HEK293 (cell line): ENCODE data around the gene CDK5R2.

Experiments used
- GFI1B ChIP-seq: fragments of 450-650 bp; formaldehyde crosslinking; IDR thresholded peaks from 2 replicates; pipeline ENCODE4 v1.5.1; 2016; ENCODE audit warnings: missing biosample characterization, missing genetic modification characterization
- GLIS1 ChIP-seq: fragments of 450-650 bp; formaldehyde crosslinking; IDR thresholded peaks from 2 replicates; pipeline ENCODE4 v1.5.1; 2016; ENCODE audit warnings: missing biosample characterization, missing genetic modification characterization
- IKZF3 ChIP-seq: fragments of 450-650 bp; IDR thresholded peaks from 2 replicates; pipeline ENCODE4 v1.5.0; 2018; ENCODE audit warnings: missing biosample characterization, mild to moderate bottlenecking, missing genetic modification characterization, moderate library complexity
- SCRT2 ChIP-seq: fragments of 450-650 bp; formaldehyde crosslinking; IDR thresholded peaks from 2 replicates; pipeline ENCODE4 v1.5.1; 2016; ENCODE audit warnings: missing biosample characterization, missing genetic modification characterization
- SP2 ChIP-seq: fragments of 450-650 bp; formaldehyde crosslinking; IDR thresholded peaks from 2 replicates; pipeline ENCODE4 v1.5.1; 2016; ENCODE audit warnings: missing biosample characterization, missing genetic modification characterization
- TRIM28 ChIP-seq: IDR thresholded peaks from 2 replicates; pipeline ENCODE4 v1.6.1; 2011; ENCODE audit warnings: low read length, control low read depth, borderline replicate concordance
- WT1 ChIP-seq: fragments of 450-650 bp; formaldehyde crosslinking; IDR thresholded peaks from 2 replicates; pipeline ENCODE4 v1.5.1; 2016; ENCODE audit warnings: missing biosample characterization, missing genetic modification characterization
- ZBTB21 ChIP-seq: fragments of 450-650 bp; formaldehyde crosslinking; IDR thresholded peaks from 2 replicates; pipeline ENCODE4 v1.5.1; 2017; ENCODE audit warnings: missing biosample characterization, missing genetic modification characterization
- ZEB2 ChIP-seq: fragments of 450-650 bp; formaldehyde crosslinking; IDR thresholded peaks from 2 replicates; pipeline ENCODE4 v1.5.1; 2016; ENCODE audit warnings: missing biosample characterization, missing genetic modification characterization
- ZNF10 ChIP-seq: fragments of 450-650 bp; formaldehyde crosslinking; IDR thresholded peaks from 2 replicates; pipeline ENCODE4 v1.5.1; 2017; ENCODE audit warnings: missing biosample characterization, missing genetic modification characterization
- ZNF138 ChIP-seq: fragments of 450-650 bp; formaldehyde crosslinking; IDR thresholded peaks from 2 replicates; pipeline ENCODE4 v1.5.1; 2016; ENCODE audit warnings: missing biosample characterization, missing genetic modification characterization, borderline replicate concordance
- ZNF16 ChIP-seq: fragments of 450-650 bp; formaldehyde crosslinking; IDR thresholded peaks from 2 replicates; pipeline ENCODE4 v1.5.1; 2016; ENCODE audit warnings: low read depth, missing biosample characterization, missing genetic modification characterization
- ZNF174 ChIP-seq: fragments of 450-650 bp; formaldehyde crosslinking; IDR thresholded peaks from 2 replicates; pipeline ENCODE4 v1.5.0; 2017; ENCODE audit warnings: missing biosample characterization, mild to moderate bottlenecking, missing genetic modification characterization
- ZNF211 ChIP-seq: fragments of 450-650 bp; formaldehyde crosslinking; IDR thresholded peaks from 2 replicates; pipeline ENCODE4 v1.5.1; 2016; ENCODE audit warnings: low read depth, missing biosample characterization, missing genetic modification characterization
- ZNF266 ChIP-seq: fragments of 450-650 bp; formaldehyde crosslinking; IDR thresholded peaks from 2 replicates; pipeline ENCODE4 v1.5.1; 2016; ENCODE audit warnings: missing biosample characterization, missing genetic modification characterization, low read depth
- ZNF341 ChIP-seq: fragments of 450-650 bp; formaldehyde crosslinking; IDR thresholded peaks from 2 replicates; pipeline ENCODE4; 2016; ENCODE audit warnings: low read depth, missing biosample characterization, missing genetic modification characterization
- ZNF354C ChIP-seq: fragments of 450-650 bp; formaldehyde crosslinking; IDR thresholded peaks from 2 replicates; pipeline ENCODE4 v1.5.1; 2016; ENCODE audit warnings: missing biosample characterization, missing genetic modification characterization, low read depth, borderline replicate concordance
- ZNF404 ChIP-seq: fragments of 450-650 bp; formaldehyde crosslinking; IDR thresholded peaks from 2 replicates; pipeline ENCODE4 v1.5.1; 2017; ENCODE audit warnings: missing biosample characterization, missing genetic modification characterization
- ZNF473 ChIP-seq: fragments of 450-650 bp; formaldehyde crosslinking; IDR thresholded peaks from 2 replicates; pipeline ENCODE4 v1.5.1; 2017; ENCODE audit warnings: missing biosample characterization, missing genetic modification characterization
- ZNF548 ChIP-seq: fragments of 450-650 bp; formaldehyde crosslinking; IDR thresholded peaks from 2 replicates; pipeline ENCODE4 v1.5.1; 2016; ENCODE audit warnings: missing biosample characterization, missing genetic modification characterization
- ZNF549 ChIP-seq: fragments of 450-650 bp; IDR thresholded peaks from 2 replicates; pipeline ENCODE4 v1.5.1; 2018; ENCODE audit warnings: missing biosample characterization, missing genetic modification characterization, mild to moderate bottlenecking, inconsistent platforms, moderate library complexity
- ZNF555 ChIP-seq: fragments of 450-650 bp; formaldehyde crosslinking; conservative IDR thresholded peaks from 2 replicates; pipeline ENCODE4 v1.5.1; 2017; ENCODE audit warnings: missing biosample characterization, mild to moderate bottlenecking, missing genetic modification characterization, inconsistent platforms
- ZNF768 ChIP-seq: fragments of 450-650 bp; formaldehyde crosslinking; IDR thresholded peaks from 2 replicates; pipeline ENCODE4 v1.5.1; 2018; ENCODE audit warnings: missing biosample characterization, mild to moderate bottlenecking, missing genetic modification characterization
- ZNF777 ChIP-seq: fragments of 450-650 bp; formaldehyde crosslinking; IDR thresholded peaks from 2 replicates; pipeline ENCODE4 v1.5.1; 2017; ENCODE audit warnings: missing biosample characterization, missing genetic modification characterization, borderline replicate concordance
- ZXDB ChIP-seq: fragments of 450-650 bp; formaldehyde crosslinking; IDR thresholded peaks from 2 replicates; pipeline ENCODE4 v1.5.1; 2016; ENCODE audit warnings: missing biosample characterization, missing genetic modification characterization
- TF ChIP-seq, protein P1 (sequence below): fragments of 450-650 bp; formaldehyde crosslinking; IDR thresholded peaks from 2 replicates; pipeline ENCODE4 v1.5.1; 2016; ENCODE audit warnings: missing biosample characterization, missing genetic modification characterization
- TF ChIP-seq, protein P2 (sequence below): fragments of 450-650 bp; formaldehyde crosslinking; IDR thresholded peaks from 2 replicates; pipeline ENCODE4 v1.5.1; 2017; ENCODE audit warnings: missing biosample characterization, missing genetic modification characterization
- TF ChIP-seq, protein P3 (sequence below): fragments of 450-650 bp; formaldehyde crosslinking; IDR thresholded peaks from 2 replicates; pipeline ENCODE4 v1.5.1; 2016; ENCODE audit warnings: missing biosample characterization, missing genetic modification characterization
- TF ChIP-seq, protein P4 (sequence below): fragments of 450-650 bp; formaldehyde crosslinking; IDR thresholded peaks from 2 replicates; pipeline ENCODE4 v1.5.1; 2016; ENCODE audit warnings: missing biosample characterization, missing genetic modification characterization
- TF ChIP-seq, protein P5 (sequence below): IDR thresholded peaks from 2 replicates; pipeline ENCODE4 v1.6.1; 2011; ENCODE audit warnings: mild to moderate bottlenecking, low read depth, low read length, borderline replicate concordance
- TF ChIP-seq, protein P6 (sequence below): fragments of 450-650 bp; formaldehyde crosslinking; IDR thresholded peaks from 2 replicates; pipeline ENCODE4 v1.5.1; 2016; ENCODE audit warnings: missing biosample characterization, missing genetic modification characterization

CDK5R2 gene

DNA sequence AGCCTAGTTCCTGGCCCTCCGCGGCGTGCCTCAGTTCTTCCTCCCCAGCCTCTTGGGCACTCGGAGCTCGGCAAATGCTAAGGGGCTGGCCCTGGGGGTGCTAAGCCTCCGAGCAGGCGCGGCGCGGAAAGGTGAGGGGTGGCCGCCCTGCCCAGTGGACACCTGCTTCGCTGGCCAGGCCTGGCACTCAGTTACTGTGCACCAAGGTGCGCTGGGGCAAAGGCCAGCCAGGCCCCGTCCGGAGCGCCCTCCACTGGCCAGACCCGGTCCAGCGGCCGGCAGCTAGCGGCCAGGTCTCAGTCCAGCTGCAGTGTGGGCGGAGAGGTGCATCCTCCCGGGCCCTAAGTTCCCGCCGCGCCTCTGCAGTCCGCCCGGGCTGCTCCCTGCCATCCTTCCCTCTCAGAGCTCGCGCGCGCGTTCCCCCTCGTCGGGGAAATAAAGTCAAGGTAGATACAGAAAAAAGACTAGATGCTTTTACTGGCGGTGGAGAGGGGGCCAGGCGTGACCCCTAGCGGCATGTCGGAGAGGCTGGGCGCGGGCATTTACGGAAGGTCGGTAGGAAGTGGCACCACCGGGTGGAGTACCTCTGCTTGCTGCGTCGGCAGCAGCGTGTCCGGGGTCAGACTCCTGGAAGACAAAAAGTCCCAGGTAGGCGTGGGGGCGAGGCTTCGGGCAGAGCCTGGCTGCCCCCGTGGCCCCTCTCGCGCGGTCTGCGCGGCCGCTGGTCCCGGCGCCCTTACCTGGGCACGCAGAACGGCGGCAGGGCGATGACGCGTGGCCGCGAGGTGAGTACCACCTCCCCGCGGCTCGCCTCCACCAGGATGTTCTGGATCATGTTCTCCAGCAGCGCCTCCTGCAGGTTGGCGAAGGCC lies 43.2 kb downstream of the CDK5R2 start (continued):
- TF ChIP-seq, protein P1, sequence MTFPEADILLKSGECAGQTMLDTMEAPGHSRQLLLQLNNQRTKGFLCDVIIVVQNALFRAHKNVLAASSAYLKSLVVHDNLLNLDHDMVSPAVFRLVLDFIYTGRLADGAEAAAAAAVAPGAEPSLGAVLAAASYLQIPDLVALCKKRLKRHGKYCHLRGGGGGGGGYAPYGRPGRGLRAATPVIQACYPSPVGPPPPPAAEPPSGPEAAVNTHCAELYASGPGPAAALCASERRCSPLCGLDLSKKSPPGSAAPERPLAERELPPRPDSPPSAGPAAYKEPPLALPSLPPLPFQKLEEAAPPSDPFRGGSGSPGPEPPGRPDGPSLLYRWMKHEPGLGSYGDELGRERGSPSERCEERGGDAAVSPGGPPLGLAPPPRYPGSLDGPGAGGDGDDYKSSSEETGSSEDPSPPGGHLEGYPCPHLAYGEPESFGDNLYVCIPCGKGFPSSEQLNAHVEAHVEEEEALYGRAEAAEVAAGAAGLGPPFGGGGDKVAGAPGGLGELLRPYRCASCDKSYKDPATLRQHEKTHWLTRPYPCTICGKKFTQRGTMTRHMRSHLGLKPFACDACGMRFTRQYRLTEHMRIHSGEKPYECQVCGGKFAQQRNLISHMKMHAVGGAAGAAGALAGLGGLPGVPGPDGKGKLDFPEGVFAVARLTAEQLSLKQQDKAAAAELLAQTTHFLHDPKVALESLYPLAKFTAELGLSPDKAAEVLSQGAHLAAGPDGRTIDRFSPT (tag by site-specific recombination), result peak; percentile 73
- peak; percentile 58; the same call in 1 of the 2 replicates for TF ChIP-seq ZEB2
- TF ChIP-seq ZNF211 (tag by site-specific recombination), result no peak
- TF ChIP-seq ZNF549 (tag by site-specific recombination), result no peak
- TF ChIP-seq, protein P2, sequence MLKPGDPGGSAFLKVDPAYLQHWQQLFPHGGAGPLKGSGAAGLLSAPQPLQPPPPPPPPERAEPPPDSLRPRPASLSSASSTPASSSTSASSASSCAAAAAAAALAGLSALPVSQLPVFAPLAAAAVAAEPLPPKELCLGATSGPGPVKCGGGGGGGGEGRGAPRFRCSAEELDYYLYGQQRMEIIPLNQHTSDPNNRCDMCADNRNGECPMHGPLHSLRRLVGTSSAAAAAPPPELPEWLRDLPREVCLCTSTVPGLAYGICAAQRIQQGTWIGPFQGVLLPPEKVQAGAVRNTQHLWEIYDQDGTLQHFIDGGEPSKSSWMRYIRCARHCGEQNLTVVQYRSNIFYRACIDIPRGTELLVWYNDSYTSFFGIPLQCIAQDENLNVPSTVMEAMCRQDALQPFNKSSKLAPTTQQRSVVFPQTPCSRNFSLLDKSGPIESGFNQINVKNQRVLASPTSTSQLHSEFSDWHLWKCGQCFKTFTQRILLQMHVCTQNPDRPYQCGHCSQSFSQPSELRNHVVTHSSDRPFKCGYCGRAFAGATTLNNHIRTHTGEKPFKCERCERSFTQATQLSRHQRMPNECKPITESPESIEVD (tag by site-specific recombination), result no peak
- 0 out of 2 replicates have a peak, but pooled peaks have one; percentile 12 for TF ChIP-seq ZNF777 (tag by site-specific recombination)
- no peak for TF ChIP-seq ZNF548 (tag by site-specific recombination)
- TF ChIP-seq ZNF10 (tag by site-specific recombination), result no peak
- TF ChIP-seq ZNF266 (tag by site-specific recombination), result no peak
- TF ChIP-seq ZNF138, result no peak
- TF ChIP-seq SCRT2 (tag by site-specific recombination), result no peak
- no peak for TF ChIP-seq ZNF768
- TF ChIP-seq, protein P3, sequence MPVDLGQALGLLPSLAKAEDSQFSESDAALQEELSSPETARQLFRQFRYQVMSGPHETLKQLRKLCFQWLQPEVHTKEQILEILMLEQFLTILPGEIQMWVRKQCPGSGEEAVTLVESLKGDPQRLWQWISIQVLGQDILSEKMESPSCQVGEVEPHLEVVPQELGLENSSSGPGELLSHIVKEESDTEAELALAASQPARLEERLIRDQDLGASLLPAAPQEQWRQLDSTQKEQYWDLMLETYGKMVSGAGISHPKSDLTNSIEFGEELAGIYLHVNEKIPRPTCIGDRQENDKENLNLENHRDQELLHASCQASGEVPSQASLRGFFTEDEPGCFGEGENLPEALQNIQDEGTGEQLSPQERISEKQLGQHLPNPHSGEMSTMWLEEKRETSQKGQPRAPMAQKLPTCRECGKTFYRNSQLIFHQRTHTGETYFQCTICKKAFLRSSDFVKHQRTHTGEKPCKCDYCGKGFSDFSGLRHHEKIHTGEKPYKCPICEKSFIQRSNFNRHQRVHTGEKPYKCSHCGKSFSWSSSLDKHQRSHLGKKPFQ, result no peak
- peak; percentile 53 for TF ChIP-seq ZNF341
- no peak for TF ChIP-seq ZNF473
- peak; percentile 64 for TF ChIP-seq GLIS1 (tag by site-specific recombination)
- TF ChIP-seq, protein P4, sequence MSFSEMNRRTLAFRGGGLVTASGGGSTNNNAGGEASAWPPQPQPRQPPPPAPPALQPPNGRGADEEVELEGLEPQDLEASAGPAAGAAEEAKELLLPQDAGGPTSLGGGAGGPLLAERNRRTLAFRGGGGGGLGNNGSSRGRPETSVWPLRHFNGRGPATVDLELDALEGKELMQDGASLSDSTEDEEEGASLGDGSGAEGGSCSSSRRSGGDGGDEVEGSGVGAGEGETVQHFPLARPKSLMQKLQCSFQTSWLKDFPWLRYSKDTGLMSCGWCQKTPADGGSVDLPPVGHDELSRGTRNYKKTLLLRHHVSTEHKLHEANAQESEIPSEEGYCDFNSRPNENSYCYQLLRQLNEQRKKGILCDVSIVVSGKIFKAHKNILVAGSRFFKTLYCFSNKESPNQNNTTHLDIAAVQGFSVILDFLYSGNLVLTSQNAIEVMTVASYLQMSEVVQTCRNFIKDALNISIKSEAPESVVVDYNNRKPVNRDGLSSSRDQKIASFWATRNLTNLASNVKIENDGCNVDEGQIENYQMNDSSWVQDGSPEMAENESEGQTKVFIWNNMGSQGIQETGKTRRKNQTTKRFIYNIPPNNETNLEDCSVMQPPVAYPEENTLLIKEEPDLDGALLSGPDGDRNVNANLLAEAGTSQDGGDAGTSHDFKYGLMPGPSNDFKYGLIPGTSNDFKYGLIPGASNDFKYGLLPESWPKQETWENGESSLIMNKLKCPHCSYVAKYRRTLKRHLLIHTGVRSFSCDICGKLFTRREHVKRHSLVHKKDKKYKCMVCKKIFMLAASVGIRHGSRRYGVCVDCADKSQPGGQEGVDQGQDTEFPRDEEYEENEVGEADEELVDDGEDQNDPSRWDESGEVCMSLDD, result no peak
- no peak for TF ChIP-seq ZNF174 (tag by site-specific recombination)
- no peak for TF ChIP-seq ZNF404 (tag by site-specific recombination)
- TF ChIP-seq ZBTB21 (tag by site-specific recombination), result no peak
- TF ChIP-seq ZNF555 (tag by site-specific recombination), result no peak
- TF ChIP-seq, protein P5, sequence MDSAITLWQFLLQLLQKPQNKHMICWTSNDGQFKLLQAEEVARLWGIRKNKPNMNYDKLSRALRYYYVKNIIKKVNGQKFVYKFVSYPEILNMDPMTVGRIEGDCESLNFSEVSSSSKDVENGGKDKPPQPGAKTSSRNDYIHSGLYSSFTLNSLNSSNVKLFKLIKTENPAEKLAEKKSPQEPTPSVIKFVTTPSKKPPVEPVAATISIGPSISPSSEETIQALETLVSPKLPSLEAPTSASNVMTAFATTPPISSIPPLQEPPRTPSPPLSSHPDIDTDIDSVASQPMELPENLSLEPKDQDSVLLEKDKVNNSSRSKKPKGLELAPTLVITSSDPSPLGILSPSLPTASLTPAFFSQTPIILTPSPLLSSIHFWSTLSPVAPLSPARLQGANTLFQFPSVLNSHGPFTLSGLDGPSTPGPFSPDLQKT, result no peak
- 0 out of 2 replicates have a peak, but pooled peaks have one; percentile 14 for TF ChIP-seq ZXDB (tag by site-specific recombination)
- TF ChIP-seq IKZF3 (tag by site-specific recombination), result peak; percentile 19; the same call in 1 of the 2 replicates
- TF ChIP-seq SP2 (tag by site-specific recombination), result 0 out of 2 replicates have a peak, but pooled peaks have one; percentile 49
- no peak for TF ChIP-seq TRIM28
- no peak for TF ChIP-seq ZNF16
- no peak for TF ChIP-seq WT1
- TF ChIP-seq, protein P6, sequence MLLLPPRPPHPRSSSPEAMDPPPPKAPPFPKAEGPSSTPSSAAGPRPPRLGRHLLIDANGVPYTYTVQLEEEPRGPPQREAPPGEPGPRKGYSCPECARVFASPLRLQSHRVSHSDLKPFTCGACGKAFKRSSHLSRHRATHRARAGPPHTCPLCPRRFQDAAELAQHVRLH (tag by site-specific recombination), result no peak
- TF ChIP-seq GFI1B, result no peak
- TF ChIP-seq ZNF354C, result no peak
